Stimulated activated CD4-positive, alpha-beta T cell treated with anti-CD3 and anti-CD28 coated beads, Interleukin-4, amount 100 ng/mL, for 48 hours (primary cell): ENCODE data around the gene TBC1D21.

Experiments used
- DNase-seq, 2 donors: peaks; one replicate each; pipeline ENCODE4 v3.0.0-alpha.2; 2020; ENCODE audit warnings: low read depth in 2 of 2

TBC1D21 gene, protein sequence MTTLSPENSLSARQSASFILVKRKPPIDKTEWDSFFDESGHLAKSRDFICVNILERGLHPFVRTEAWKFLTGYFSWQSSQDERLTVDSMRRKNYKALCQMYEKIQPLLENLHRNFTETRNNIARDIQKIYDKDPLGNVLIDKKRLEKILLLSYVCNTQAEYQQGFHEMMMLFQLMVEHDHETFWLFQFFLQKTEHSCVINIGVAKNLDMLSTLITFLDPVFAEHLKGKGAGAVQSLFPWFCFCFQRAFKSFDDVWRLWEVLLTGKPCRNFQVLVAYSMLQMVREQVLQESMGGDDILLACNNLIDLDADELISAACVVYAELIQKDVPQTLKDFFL

DNA sequence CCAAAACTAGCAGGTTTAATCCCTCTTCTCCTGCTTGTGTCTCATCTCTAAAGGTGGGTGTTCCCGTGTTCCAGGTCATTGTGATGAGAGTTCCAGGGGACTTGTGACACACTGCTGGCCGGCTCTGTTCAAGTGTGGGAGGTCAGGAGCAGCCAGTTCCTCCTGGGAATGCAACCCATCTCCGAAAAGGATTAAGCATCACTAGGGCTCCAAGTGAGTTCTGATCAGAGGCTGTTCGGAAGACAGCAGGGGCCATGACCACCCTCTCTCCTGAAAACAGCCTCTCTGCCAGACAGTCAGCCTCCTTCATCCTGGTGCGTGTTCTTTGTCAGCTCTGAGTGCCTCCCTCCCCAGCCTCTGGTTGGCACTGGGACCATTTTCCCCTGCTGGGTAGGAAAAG, at the start of gene TBC1D21:
Gene TBC1D21 (plus strand): TSS at position 109 of the 400 bp plus-strand sequence. CDS start 146 bp downstream, at position 255.
- no peak for DNase-seq

DNA sequence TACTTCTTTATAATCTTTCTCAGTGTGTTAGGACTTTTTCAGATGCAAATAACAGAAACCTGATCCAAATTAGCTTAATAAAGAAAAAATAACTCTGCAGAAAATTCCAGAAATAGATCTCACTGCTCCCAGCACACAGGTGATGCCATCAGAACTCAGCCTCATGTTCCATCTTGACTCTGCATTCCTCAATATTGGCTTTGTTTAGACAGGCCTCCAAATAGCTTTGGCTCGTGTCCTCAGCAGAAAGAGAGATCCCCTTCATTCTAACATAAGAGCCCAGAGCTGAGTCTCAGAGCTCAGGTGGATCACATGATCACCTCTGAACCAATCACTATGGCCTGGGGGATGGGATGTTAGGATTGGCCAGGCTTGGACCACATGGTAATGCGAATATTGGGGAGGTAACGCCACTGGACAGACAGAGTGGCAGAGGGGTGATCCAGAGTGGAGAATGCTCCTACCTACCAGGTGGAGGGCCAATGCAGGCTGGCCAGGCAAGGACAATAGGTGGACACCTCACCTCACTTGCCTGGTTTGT, 46.6 kb upstream of the TBC1D21 start:
- no peak for DNase-seq

DNA sequence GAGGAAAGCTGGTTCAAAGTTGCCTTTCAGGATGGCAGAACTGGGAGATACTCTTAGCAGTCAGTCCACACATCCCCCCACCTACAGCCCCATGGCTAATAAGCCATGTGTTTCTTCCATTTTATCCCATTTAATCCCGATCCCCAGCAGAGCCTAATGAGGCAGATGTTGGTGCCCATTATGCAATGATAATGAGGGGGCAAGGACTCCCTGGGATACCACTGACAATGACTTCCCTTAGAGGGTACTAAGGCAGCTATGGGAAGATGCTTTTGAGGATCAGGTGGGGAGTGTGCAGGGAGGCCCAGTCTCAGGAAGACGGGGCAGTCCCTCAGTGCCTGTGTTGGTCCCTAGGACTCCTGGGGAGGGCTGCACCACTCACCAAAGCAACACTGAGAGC, 43.8 kb upstream of the TBC1D21 start:
- DNase-seq = no peak

DNA sequence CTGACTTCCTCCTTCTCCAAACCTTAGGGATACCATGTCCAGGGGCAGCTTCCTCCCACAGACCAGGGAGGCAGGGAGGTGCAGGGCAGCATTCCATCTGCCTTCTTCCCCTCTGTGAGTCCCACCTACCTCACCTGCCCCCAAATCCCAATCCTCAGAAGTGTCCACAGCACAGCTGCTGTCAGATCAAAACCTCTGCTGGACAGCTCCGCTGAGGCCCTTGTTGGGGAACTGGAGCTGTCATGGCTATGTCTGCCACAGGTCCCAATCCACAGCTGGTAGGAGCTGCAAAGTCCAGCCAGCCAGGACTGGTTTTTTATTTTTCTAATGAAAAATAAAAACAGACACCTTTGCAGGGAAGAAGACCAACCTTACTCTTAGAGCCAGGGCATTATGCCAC, 40.7 kb upstream of the TBC1D21 start:
- no peak for DNase-seq

- DNase-seq = no peak
Observed at GRCh38 chr15:73836845-73837244, 36.5 kb upstream of the TBC1D21 start.

- DNase-seq = no peak
Observed at GRCh38 chr15:73838831-73839426, 34.4 kb upstream of the TBC1D21 start.

- no peak for DNase-seq
Observed at GRCh38 chr15:73839699-73840377, 33.5 kb upstream of the TBC1D21 start.

DNA sequence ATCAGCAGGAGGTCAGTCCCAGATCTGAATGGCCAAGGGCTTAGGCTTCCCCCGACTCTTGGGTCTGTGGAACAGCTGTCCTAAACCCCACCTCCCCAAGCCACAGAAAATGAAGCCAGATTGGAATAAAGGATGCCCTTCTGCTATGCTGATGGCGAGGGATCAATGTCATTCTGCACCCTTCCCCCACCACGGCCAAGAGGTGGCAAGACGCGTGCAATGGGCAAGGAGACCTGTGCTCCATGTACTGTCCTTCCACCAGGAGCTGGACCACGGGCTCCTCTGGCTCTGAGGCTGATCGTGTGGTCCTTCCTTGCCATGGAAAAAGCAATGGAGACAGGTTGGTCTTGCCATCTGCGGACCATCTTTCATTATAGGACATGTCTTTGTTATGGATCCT, 32.6 kb upstream of the TBC1D21 start:
- no peak for DNase-seq

GRCh38 chr15:73841756-73842725, 31.3 kb upstream of the TBC1D21 start:
- DNase-seq = no peak

- DNase-seq = no peak
Observed at GRCh38 chr15:73843787-73844186, 29.6 kb upstream of the TBC1D21 start.

- DNase-seq = no peak
Observed at GRCh38 chr15:73844356-73844755, 29.0 kb upstream of the TBC1D21 start.

GRCh38 chr15:73845507-73845906, 27.9 kb upstream of the TBC1D21 start:
- no peak for DNase-seq

DNA sequence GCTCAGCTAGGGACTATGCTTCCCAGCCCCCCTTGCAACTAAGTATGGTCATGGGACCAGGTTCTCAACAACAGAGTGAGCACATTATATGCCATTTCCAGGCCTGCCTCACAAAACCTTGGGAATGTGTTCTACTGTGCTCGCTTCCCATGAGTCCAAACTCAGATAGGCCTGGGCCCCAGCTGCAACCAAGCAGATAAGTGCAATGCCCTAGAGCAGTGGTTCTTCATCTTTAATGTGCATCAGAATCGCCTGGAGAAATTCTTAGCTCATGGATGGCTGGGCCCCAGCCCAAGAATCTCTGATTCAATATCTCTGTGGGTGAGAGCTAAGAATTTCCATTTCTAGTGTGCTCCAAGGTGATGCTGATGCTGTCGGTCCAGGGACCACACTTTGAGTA, 27.5 kb upstream of the TBC1D21 start:
- no peak for DNase-seq

DNA sequence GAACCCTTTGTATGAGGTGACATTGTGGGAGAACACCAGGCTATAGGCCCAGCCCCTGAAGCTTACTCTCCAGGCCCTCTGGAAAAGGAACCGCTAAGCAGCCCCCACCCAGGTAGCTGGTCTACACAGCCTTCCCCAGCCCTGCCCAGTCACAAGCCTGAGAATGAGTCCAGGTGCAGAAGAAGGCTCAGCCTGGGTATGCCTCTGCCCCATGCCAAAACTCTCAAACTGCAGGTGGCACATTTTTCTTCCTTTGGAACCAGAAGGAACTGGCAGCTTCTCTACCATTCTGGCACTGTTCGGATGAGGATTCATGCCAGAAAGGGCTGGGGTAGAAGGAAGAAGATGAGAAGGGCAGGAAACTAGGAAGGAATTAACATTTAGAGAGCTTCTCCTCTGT, 23.7 kb upstream of the TBC1D21 start:
- no peak for DNase-seq

GRCh38 chr15:73850228-73850627, 23.1 kb upstream of the TBC1D21 start:
- no peak for DNase-seq

DNA sequence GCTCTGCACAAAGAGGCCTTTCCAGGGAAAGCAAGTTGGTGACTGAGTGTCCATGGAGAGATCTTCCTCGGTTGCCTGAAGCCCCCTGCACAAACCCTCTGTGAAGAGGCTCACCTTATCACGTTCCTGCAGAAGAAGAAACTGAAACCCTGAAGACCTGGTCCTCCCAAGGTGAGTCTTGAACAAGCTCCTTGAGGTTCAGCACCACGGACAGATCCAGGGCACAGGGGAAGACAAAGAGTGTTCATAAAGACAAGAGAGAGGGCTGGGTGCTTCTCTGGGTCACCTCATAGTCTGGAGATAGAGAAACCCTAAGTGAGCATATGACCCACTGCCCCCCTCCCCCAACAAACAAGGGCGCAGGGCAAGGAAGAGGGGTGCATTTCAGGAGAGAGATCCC, 21.7 kb upstream of the TBC1D21 start:
- DNase-seq = peak; percentile 20 to 41

GRCh38 chr15:73852507-73852906, 20.9 kb upstream of the TBC1D21 start:
- no peak for DNase-seq

DNA sequence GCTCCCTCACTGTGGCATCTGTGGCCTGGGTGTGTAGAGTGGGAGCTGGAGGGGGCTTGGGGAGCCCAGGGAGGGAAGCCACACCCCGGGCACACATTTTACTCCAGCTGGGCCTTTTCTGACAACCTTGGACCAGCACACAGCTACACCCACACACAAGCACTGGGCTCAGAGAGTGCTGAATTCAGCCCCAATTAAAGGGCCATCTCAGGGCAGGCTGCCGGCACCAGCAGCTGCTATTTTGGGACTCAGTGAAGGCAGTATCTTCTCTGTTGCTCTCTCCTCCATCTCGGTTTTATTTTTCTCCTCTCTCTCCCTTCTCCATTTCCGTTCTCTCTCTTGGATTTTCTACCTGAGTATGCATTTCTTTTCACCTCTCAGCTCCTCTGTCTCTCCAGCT, 19.1 kb upstream of the TBC1D21 start:
- no peak for DNase-seq

GRCh38 chr15:73856458-73857192, 16.7 kb upstream of the TBC1D21 start:
- DNase-seq = no peak

- no peak for DNase-seq
Observed at GRCh38 chr15:73857193-73857920, 16.0 kb upstream of the TBC1D21 start.
